Endothelial cell of umbilical vein (primary cell): ENCODE data around the gene PARM1. TPM values are rescaled to one million over a fixed set of nuclear protein-coding genes. Genes with fewer than 3 reads are reported as not detected.

Experiments used
- BruUV-seq: library from RNA; stranded (reverse); fragments of 400-500 nt; replicated peaks from 2 replicates; lab custom pipeline; 2021; lab: Mats Ljungman, UMichigan
- CTCF ChIA-PET: fragments of 300-600, 350-600 bp; sonication (Branson Sonifier 250); formaldehyde crosslinking; loops from one replicate; lab custom pipeline; 2021; ENCODE audit warnings: antibody characterized with exemption, inconsistent platforms; lab: Charles Lee
- POLR2A ChIA-PET: fragments of 300-600, 350-600 bp; sonication (Branson Sonifier 250); formaldehyde crosslinking; loops from one replicate; lab custom pipeline; 2021; ENCODE audit warnings: antibody characterized with exemption, inconsistent platforms; lab: Charles Lee
- DNase-seq: peaks from one replicate; pipeline ENCODE4 v3.0.0-alpha.2; 2011; ENCODE audit warnings: low read depth, low spot score
- FAIRE-seq: peaks from 2 replicates; lab custom pipeline; 2011; peaks lifted over from hg19 to GRCh38; lab: Jason Lieb, UNC
- H2AFZ ChIP-seq: 2 replicates; pipeline ENCODE4 v1.6.0; 2012; ENCODE audit warnings: low read depth, low read length, control low read depth, inconsistent platforms
- H3K27ac ChIP-seq: 2 replicates; pipeline ENCODE4 v1.5.1; 2011; ENCODE audit warnings: low read depth, mild to moderate bottlenecking, control low read depth, low read length, moderate library complexity; ENCODE audit not compliant: insufficient read depth
- H3K27me3 ChIP-seq, 2 experiments: 2 replicates each; pipeline versions ENCODE4 v1.6.0 to v1.6.1; 2011; ENCODE audit warnings: low read length in 2 of 2, mixed read lengths in 1 of 2; ENCODE audit not compliant: control insufficient read depth in 2 of 2, insufficient read depth in 2 of 2
- H3K36me3 ChIP-seq, 2 experiments: 2 replicates in 1 of 2; 3 replicates in 1 of 2; pipeline ENCODE4 v1.5.1; 2011; ENCODE audit warnings: low read length in 2 of 2, mild to moderate bottlenecking in 1 of 2, moderate library complexity in 1 of 2; ENCODE audit not compliant: control insufficient read depth in 2 of 2, insufficient read depth in 2 of 2; ENCODE audit errors: extremely low read depth in 1 of 2
- H3K4me1 ChIP-seq: 3 replicates; pipeline ENCODE4 v1.5.1; 2011; ENCODE audit warnings: mild to moderate bottlenecking, low read length; ENCODE audit not compliant: control insufficient read depth, insufficient read depth; ENCODE audit errors: extremely low read depth
- H3K4me2 ChIP-seq: 2 replicates; pipeline ENCODE4 v1.6.1; 2011; ENCODE audit warnings: low read length, control low read depth, mixed read lengths; ENCODE audit not compliant: insufficient read depth
- H3K4me3 ChIP-seq, 3 experiments: fragments of 200-600 bp in 1 of 3; sonication (generic), shearing (Covaris generic) in 1 of 3; replicated peaks in 1 of 3; 2 replicates each; pipeline ENCODE4 v1.5.1; 2011 to 2016; ENCODE audit warnings: control low read depth in 3 of 3, low read length in 3 of 3, mild to moderate bottlenecking in 2 of 3, inconsistent platforms in 1 of 3, low read depth in 1 of 3, moderate library complexity in 1 of 3; ENCODE audit not compliant: insufficient read depth in 1 of 3
- H3K79me2 ChIP-seq: 2 replicates; pipeline ENCODE4 v1.6.0; 2012; ENCODE audit warnings: low read length, inconsistent platforms; ENCODE audit not compliant: control insufficient read depth, insufficient read depth
- H3K9ac ChIP-seq: replicated peaks from 2 replicates; pipeline ENCODE3; 2011; ENCODE audit warnings: low read length, control low read depth; ENCODE audit not compliant: insufficient read depth; ENCODE audit errors: extremely low read depth
- H3K9me1 ChIP-seq: replicated peaks from 3 replicates; pipeline ENCODE4 v1.6.0; 2011; ENCODE audit warnings: mild to moderate bottlenecking, low read length; ENCODE audit not compliant: control insufficient read depth, insufficient read depth; ENCODE audit errors: extremely low read depth
- H3K9me3 ChIP-seq: replicated peaks from 2 replicates; pipeline ENCODE4 v1.5.1; 2012; ENCODE audit warnings: low read length, inconsistent platforms; ENCODE audit not compliant: control insufficient read depth, insufficient read depth
- H4K20me1 ChIP-seq: replicated peaks from 2 replicates; pipeline ENCODE3; 2011; ENCODE audit warnings: mild to moderate bottlenecking, low read length; ENCODE audit not compliant: control insufficient read depth, insufficient read depth; ENCODE audit errors: extremely low read depth
- EZH2 ChIP-seq: IDR thresholded peaks from 2 replicates; pipeline ENCODE4 v1.6.1; 2012; ENCODE audit warnings: borderline replicate concordance, low read depth, mild to moderate bottlenecking, moderate library complexity, low read length, inconsistent platforms; ENCODE audit not compliant: severe bottlenecking
- FOS ChIP-seq: IDR thresholded peaks from 2 replicates; pipeline ENCODE4 v1.6.1; 2011; ENCODE audit warnings: mild to moderate bottlenecking, low read length, moderate library complexity, borderline replicate concordance; ENCODE audit not compliant: insufficient read depth
- GATA2 ChIP-seq: IDR thresholded peaks from 2 replicates; pipeline ENCODE4 v1.7.0; 2011; ENCODE audit warnings: low read depth, mild to moderate bottlenecking, moderate library complexity, mixed read lengths, low read length; ENCODE audit not compliant: insufficient read length, insufficient read depth
- JUN ChIP-seq: IDR thresholded peaks from 2 replicates; pipeline ENCODE4 v1.6.1; 2011; ENCODE audit warnings: borderline replicate concordance, low read depth; ENCODE audit not compliant: insufficient read length, insufficient read depth
- MYC ChIP-seq: IDR thresholded peaks from one replicate; pipeline ENCODE4 v1.6.1; 2011; ENCODE audit warnings: mild to moderate bottlenecking, low read depth, low read length
- POLR2A ChIP-seq: IDR thresholded peaks from 2 replicates; pipeline ENCODE4 v1.6.1; 2012; ENCODE audit warnings: low read depth, mild to moderate bottlenecking, control low read depth, low read length
- POLR2AphosphoS5 ChIP-seq: IDR thresholded peaks from 2 replicates; pipeline ENCODE4 v1.6.1; 2012; ENCODE audit warnings: low read depth, mild to moderate bottlenecking, control low read depth, low read length, moderate library complexity; ENCODE audit not compliant: insufficient read depth
- dilution Hi-C: fragments of 300-500 bp; cut with MboI; formaldehyde crosslinking; loops from one replicate; pipeline ENCODE4 v1.15.0; 2019; ENCODE audit warnings: low sequenced_read_pairs; ENCODE audit not compliant: extremely low pct_ligation_motif_present
- intact Hi-C: fragments of 100-400 bp; cut with micrococcal nuclease; formaldehyde crosslinking; loops from one replicate; pipeline ENCODE4 v1.10.0; 2022
- polyA plus RNA-seq, 4 experiments: library from polyadenylated mRNA; depleted of rRNA in 3 of 4; stranded (reverse) in 3 of 4; unstranded in 1 of 4; fragments of >200 nt; gene quantifications; 2 replicates each; pipeline versions ENCODE4 v1.2.1 to v1.2.3, GENCODE V29; 2011 to 2012; ENCODE audit warnings: missing spikeins in 1 of 4
- total RNA-seq: library from RNA; stranded (reverse); gene quantifications from 2 replicates; pipeline ENCODE4 v1.2.3, GENCODE V29; 2021
- TF ChIP-seq, protein P1 (sequence below): IDR thresholded peaks from 2 replicates; pipeline ENCODE4 v1.6.1; 2011; ENCODE audit not compliant: insufficient read depth, insufficient read length
- TF ChIP-seq, protein P2 (sequence below), 2 donors: IDR thresholded peaks; 1 replicate in 1 of 2; 2 replicates in 1 of 2; pipeline ENCODE4 v1.5.1; 2011; ENCODE audit warnings: low read length in 2 of 2, mild to moderate bottlenecking in 2 of 2, moderate library complexity in 2 of 2, control low read depth in 1 of 2, inconsistent platforms in 1 of 2, low read depth in 1 of 2; ENCODE audit not compliant: insufficient read depth in 1 of 2; ENCODE audit errors: extremely low read depth in 1 of 2

The PARM1 gene
- total and polyA plus RNA-seq, 2 donors (not counting 3 experiments of a cell fraction or from before 2014, with no cell fraction given) = 0.01 TPM; not detected in 1

DNA sequence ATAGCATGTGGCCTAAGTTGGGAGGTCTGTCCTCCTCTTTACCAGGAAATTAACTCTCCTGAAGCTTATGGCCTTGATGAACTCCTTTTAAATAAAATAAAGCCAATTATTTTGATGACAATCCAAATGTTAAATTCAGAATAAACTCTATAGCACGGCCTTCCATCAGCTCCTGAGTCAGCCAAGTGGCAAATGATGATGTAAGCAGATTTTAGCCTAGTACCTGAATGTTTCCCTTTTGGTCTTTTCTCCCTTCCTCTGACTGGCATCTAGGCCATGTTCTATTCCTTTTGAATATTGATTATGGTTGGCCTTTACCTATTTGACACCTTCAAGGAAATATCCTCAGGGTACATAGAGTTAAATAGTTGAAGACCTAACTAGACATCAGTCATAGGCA lies 76.2 kb downstream of the PARM1 start:
- Histone ChIP-seq H3K4me2 (no peak overlapping the region), H2AFZ (no peak overlapping the region), H3K27ac (no peak overlapping the region), H3K4me3 (no peak overlapping the region), H4K20me1 (no peaks in the 10 kb centered on the region), H3K9me3 (no peaks in the 10 kb centered on the region), H3K9me1 (no peaks in the 10 kb centered on the region), H3K36me3 (no peaks in the 10 kb centered on the region), H3K4me1 (no peaks in the 10 kb centered on the region), H3K79me2 (no peaks in the 10 kb centered on the region), H3K27me3 (no peaks in the 10 kb centered on the region), H3K9ac (no peak overlapping the region)
- TF ChIP-seq FOS (no peak), POLR2A (no peak), JUN (no peak), EZH2 (no peak), MYC (no peak), GATA2 (no peak), POLR2AphosphoS5 (no peak)
- TF ChIP-seq, protein P1, sequence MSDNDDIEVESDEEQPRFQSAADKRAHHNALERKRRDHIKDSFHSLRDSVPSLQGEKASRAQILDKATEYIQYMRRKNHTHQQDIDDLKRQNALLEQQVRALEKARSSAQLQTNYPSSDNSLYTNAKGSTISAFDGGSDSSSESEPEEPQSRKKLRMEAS = no peak
- TF ChIP-seq, protein P2, sequence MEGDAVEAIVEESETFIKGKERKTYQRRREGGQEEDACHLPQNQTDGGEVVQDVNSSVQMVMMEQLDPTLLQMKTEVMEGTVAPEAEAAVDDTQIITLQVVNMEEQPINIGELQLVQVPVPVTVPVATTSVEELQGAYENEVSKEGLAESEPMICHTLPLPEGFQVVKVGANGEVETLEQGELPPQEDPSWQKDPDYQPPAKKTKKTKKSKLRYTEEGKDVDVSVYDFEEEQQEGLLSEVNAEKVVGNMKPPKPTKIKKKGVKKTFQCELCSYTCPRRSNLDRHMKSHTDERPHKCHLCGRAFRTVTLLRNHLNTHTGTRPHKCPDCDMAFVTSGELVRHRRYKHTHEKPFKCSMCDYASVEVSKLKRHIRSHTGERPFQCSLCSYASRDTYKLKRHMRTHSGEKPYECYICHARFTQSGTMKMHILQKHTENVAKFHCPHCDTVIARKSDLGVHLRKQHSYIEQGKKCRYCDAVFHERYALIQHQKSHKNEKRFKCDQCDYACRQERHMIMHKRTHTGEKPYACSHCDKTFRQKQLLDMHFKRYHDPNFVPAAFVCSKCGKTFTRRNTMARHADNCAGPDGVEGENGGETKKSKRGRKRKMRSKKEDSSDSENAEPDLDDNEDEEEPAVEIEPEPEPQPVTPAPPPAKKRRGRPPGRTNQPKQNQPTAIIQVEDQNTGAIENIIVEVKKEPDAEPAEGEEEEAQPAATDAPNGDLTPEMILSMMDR (IDR thresholded peaks at IDR 0.05; ENCODE audit: extremely low read depth in 1 of 2, insufficient read depth in 1 of 2, low read depth in 1 of 2, low read length in 2 of 2) = no peak
- intact Hi-C loops = no loop called here
- FAIRE-seq (no peak), DNase-seq (no peak)
- CTCF ChIA-PET = no interaction called here
- BruUV-seq = no TSS peak
- dilution Hi-C loops = no loop called here
- POLR2A ChIA-PET = no interaction called here
